WTC11 (cell line): ENCODE data around the gene CPXM1.

ENCODE experiments used
- CTCF ChIP-seq: fragments of 200-600 bp; IDR thresholded peaks from 2 replicates; pipeline ENCODE4 v1.8.0; 2022; ENCODE audit warnings: antibody characterized with exemption
- FOXJ3 ChIP-seq: sonication (generic); formaldehyde crosslinking; IDR thresholded peaks from 2 replicates; pipeline ENCODE4 v1.9.0; 2021; ENCODE audit warnings: missing genetic modification reagents, mild to moderate bottlenecking, borderline replicate concordance
- JAZF1 ChIP-seq: fragments of 250-450 bp; sonication (Bioruptor Pico); IDR thresholded peaks from 2 replicates; pipeline ENCODE4 v1.9.0; 2021; ENCODE audit warnings: moderate library complexity, mild to moderate bottlenecking, inconsistent platforms
- NR2C2 ChIP-seq: sonication (generic); formaldehyde crosslinking; IDR thresholded peaks from 2 replicates; pipeline ENCODE4 v1.8.0; 2022; ENCODE audit warnings: mild to moderate bottlenecking, missing genetic modification reagents
- TEAD4 ChIP-seq: sonication (generic); formaldehyde crosslinking; IDR thresholded peaks from 2 replicates; pipeline ENCODE4 v1.8.0; 2022; ENCODE audit warnings: mild to moderate bottlenecking, missing genetic modification reagents
- TP53 ChIP-seq: sonication (generic); formaldehyde crosslinking; IDR thresholded peaks from 2 replicates; pipeline ENCODE4 v1.8.1; 2023; ENCODE audit warnings: mild to moderate bottlenecking, missing genetic modification reagents
- ZNF121 ChIP-seq: sonication (generic); formaldehyde crosslinking; IDR thresholded peaks from 2 replicates; pipeline ENCODE4 v1.8.0; 2023; ENCODE audit warnings: missing genetic modification reagents
- ZNF219 ChIP-seq: sonication (generic); formaldehyde crosslinking; IDR thresholded peaks from 2 replicates; pipeline ENCODE4 v1.8.0; 2023; ENCODE audit warnings: missing genetic modification reagents, mild to moderate bottlenecking, borderline replicate concordance
- TF ChIP-seq, protein P1 (sequence below): sonication (generic); formaldehyde crosslinking; IDR thresholded peaks from 2 replicates; pipeline ENCODE4 v1.8.0; 2022; ENCODE audit warnings: mild to moderate bottlenecking, missing genetic modification reagents

DNA sequence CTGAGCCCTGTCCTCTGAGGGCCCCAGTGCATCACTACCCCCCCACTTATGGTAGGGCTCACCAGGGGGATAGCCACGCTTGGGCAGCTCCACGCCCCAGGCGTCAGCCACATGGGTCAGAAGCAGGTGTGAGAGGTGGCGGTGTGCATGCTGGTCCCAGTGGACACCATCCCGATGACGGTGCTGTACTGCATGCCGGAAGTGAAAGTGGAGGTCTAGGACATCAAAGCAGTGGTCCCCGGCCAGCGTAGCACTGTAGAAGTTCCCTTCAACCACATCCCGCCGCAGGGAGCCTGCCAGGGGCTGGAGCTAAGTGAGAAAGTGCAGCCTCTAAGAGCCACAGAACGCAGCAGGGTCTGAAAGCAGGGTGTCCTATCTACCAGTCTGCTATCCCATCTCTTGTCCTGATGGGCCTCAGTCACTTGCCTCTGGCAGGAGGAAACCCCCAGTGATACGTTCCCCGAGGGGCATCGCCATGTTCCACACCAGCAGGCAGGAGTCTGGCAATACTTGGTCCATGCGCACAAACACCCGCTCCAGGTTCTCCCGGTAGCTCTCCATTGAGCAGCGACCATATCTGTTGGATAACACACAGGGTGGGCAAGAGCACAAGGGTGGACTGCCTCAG is 37.9 kb upstream of the CPXM1 start:
- TF ChIP-seq CTCF (no peak), ZNF219 (CRISPR knock-in tag) (no peak), FOXJ3 (no peak), NR2C2 (CRISPR knock-in tag) (no peak), TEAD4 (CRISPR knock-in tag) (no peak), TP53 (CRISPR knock-in tag) (no peak), ZNF121 (CRISPR knock-in tag) (no peak), JAZF1 (CRISPR knock-in tag) (no peak)
- TF ChIP-seq, protein P1, sequence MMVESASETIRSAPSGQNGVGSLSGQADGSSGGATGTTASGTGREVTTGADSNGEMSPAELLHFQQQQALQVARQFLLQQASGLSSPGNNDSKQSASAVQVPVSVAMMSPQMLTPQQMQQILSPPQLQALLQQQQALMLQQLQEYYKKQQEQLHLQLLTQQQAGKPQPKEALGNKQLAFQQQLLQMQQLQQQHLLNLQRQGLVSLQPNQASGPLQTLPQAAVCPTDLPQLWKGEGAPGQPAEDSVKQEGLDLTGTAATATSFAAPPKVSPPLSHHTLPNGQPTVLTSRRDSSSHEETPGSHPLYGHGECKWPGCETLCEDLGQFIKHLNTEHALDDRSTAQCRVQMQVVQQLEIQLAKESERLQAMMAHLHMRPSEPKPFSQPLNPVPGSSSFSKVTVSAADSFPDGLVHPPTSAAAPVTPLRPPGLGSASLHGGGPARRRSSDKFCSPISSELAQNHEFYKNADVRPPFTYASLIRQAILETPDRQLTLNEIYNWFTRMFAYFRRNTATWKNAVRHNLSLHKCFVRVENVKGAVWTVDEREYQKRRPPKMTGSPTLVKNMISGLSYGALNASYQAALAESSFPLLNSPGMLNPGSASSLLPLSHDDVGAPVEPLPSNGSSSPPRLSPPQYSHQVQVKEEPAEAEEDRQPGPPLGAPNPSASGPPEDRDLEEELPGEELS (CRISPR knock-in tag), result no peak
